ENCODE data around the gene SLC27A4. TPM values are rescaled to one million over a fixed set of nuclear protein-coding genes. Genes with fewer than 3 reads are reported as not detected.
"Not testable (repeated sequence)": the region's sequence is repeated elsewhere in the genome, so short reads cannot be mapped to it uniquely, and the experiment has no call there.

Gene SLC27A4
- total and polyA plus RNA-seq, 7 experiments from 2014 or later: 6.1 to 20.1 (median 10.1) TPM

DNA sequence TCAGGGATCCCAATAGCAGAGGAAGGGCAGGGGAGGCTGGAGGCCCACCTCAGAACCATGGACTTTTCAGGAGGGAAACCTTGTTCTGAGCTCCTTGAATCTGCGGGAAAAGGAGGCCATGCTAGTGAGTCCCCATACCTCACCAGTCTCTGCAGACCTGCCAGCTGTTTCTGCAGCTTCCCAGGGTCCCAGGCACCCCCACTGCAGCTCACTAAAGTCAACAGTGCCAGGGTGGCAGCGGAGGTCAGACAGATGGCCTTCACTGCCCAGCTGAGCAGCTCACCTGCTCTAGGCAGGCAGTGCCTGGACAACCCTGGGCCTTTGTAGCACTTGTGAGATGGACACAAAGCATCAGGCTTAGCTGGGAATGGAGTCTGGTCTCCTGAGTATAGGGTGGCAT lies 4.4 kb upstream of the SLC27A4 start:
- Mint-ChIP-seq H3K27me3 (no peaks in the 10 kb centered on the region), H3K9me3 (no peaks in the 10 kb centered on the region), H3K4me3 (no peak overlapping the region), H3K36me3 (no peaks in the 10 kb centered on the region), H3K27ac (no peak overlapping the region), H3K4me1 (peaks cover 0 to 6% (median 4%) of the 10 kb centered on the region in 7 donors)
- H3K27ac ChIP-seq (ENCODE audit: low read depth, low read length): no peak overlapping the region
- DNase-seq (no peak), ATAC-seq (no peak)
- ChIA-PET CTCF (interaction anchor here (0.6 kb wide), 1 partner anchor 11 kb away, joined by 3 read pairs; no protein-coding TSS in a partner anchor), POLR2A (interaction anchor here (0.7 to 1.1 kb wide), 2 partner anchors 8 to 14 kb away, joined by 3 to 4 read pairs; partner anchors contain the start of genes COQ4 and TRUB2)
- intact Hi-C loops (cut with micrococcal nuclease): no loop called here
- peaks cover 4 to 5% of the 10 kb centered on the region in 2 donors for H3K4me1 ChIP-seq (ENCODE audit: control insufficient read depth in 2 of 2, insufficient read depth in 2 of 2, low read length in 2 of 2)
- peaks cover 0 to 18% (median 3%) of the 10 kb centered on the region in 3 experiments for H3K36me3 ChIP-seq (ENCODE audit: control insufficient read depth in 2 of 3, insufficient read depth in 3 of 3, low read length in 3 of 3)
- H3K9me3 ChIP-seq (ENCODE audit: control insufficient read depth in 2 of 3, low read length in 3 of 3): no peaks in the 10 kb centered on the region
- no peaks in the 10 kb centered on the region for H3K27me3 ChIP-seq (ENCODE audit: control insufficient read depth in 2 of 2, insufficient read depth in 2 of 2, low read length in 2 of 2)
- H3K4me3 ChIP-seq (ENCODE audit: low read length): no peak overlapping the region

DNA sequence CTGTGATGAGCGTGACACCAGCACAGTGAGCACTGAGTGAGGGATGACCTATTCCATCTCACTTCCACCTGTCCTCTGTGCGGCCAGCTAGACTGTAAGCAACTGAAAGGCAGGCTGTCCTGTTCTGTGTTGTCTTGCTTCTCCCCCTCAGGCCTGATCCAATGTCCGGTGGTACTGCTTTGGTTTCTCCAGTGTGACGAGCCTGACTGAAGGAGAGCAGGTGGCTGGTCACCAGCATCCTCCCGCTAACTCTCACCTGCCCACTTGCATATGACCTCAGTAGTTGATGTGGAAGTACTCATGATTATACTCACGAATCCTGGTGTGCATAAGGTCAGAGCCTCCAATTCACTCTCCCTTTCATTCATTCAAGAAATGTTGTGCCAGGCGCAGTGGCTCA lies 2.4 kb upstream of the SLC27A4 start:
- Histone ChIP-seq H3K36me3 (ENCODE audit: control insufficient read depth in 2 of 3, insufficient read depth in 3 of 3, low read length in 3 of 3) (peaks cover 0 to 13% (median 0%) of the 10 kb centered on the region in 3 experiments), H3K4me1 (ENCODE audit: control insufficient read depth in 2 of 2, insufficient read depth in 2 of 2, low read length in 2 of 2) (peaks cover 4 to 12% of the 10 kb centered on the region in 2 donors), H3K9me3 (ENCODE audit: control insufficient read depth in 2 of 3, low read length in 3 of 3) (no peaks in the 10 kb centered on the region), H3K27ac (ENCODE audit: low read depth, low read length) (no peak overlapping the region), H3K27me3 (ENCODE audit: control insufficient read depth in 2 of 2, insufficient read depth in 2 of 2, low read length in 2 of 2) (no peaks in the 10 kb centered on the region), H3K4me3 (ENCODE audit: low read length) (no peak overlapping the region)
- ChIA-PET POLR2A (no interaction called here), CTCF (no interaction called here)
- Mint-ChIP-seq H3K36me3 (no peaks in the 10 kb centered on the region), H3K4me1 (peaks cover 6 to 11% (median 9%) of the 10 kb centered on the region in 7 donors), H3K27me3 (no peaks in the 10 kb centered on the region), H3K4me3 (no peak overlapping the region), H3K27ac (peak overlapping the region in 1 of 9 donors; percentile 21), H3K9me3 (no peaks in the 10 kb centered on the region)
- no peak for ATAC-seq
- intact Hi-C loops (cut with micrococcal nuclease): no loop called here
- no peak for DNase-seq

DNA sequence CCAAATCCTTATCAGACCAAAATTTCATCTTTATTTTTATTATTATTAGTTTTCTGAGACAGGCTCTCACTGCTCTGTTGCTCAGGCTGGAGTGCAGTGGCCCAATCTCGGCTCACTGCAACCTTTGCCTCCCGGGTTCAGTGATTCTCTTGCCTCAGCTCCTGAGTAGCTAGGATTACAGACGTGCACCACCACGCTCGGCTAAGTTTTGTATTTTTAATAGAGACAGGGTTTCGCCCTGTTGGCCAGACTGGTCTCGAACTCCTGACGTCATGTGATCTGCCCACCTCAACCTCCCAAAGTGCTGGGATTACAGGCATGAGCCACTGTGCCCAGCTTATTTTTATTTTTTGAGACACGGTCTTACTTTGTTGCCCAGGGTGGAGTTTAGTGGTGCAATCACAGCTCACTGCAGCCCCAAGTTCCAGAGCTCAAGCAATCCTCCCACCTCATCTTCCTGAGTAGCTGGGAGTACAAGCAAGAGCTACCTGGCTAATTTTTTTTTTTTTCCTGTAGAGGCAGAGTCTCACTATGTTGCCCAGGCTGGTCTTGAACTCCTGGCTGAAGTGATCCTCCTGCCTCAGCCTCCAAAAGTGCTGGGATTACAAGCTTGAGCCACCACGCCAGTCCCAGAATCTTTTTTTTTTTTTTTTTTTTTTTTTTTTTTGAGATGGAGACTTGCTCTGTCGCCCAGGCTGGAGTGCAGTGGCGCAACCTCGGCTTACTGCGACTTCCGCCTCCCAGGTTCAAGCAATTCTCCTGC lies 1.3 kb upstream of the SLC27A4 start:
- H3K27ac ChIP-seq (ENCODE audit: low read depth, low read length); DNase-seq; ATAC-seq; H3K4me3 ChIP-seq (ENCODE audit: low read length); H3K27me3 Mint-ChIP-seq; H3K36me3 Mint-ChIP-seq; H3K9me3 Mint-ChIP-seq; H3K9me3 ChIP-seq (ENCODE audit: control insufficient read depth in 2 of 3, low read length in 3 of 3); H3K27me3 ChIP-seq (ENCODE audit: control insufficient read depth in 2 of 2, insufficient read depth in 2 of 2, low read length in 2 of 2); intact Hi-C loops (cut with micrococcal nuclease): not testable (repeated sequence)
- Mint-ChIP-seq H3K4me3 (peak overlapping the region in 8 of 10 donors; percentile 73 to 96 (median 87)), H3K27ac (peak overlapping the region in 2 of 9 donors; percentile 25 to 93), H3K4me1 (peaks cover 6 to 11% (median 9%) of the 10 kb centered on the region in 7 donors)
- POLR2A ChIA-PET: interaction anchor here (0.7 to 1.7 kb wide), 2 partner anchors 44 to 810 kb away, joined by 3 to 4 read pairs; no protein-coding TSS in a partner anchor
- peaks cover 0 to 13% (median 0%) of the 10 kb centered on the region in 3 experiments for H3K36me3 ChIP-seq (ENCODE audit: control insufficient read depth in 2 of 3, insufficient read depth in 3 of 3, low read length in 3 of 3)
- CTCF ChIA-PET: interaction anchor here (0.6 kb wide), 1 partner anchor 16 kb away, joined by 3 read pairs; no protein-coding TSS in a partner anchor
- H3K4me1 ChIP-seq (ENCODE audit: control insufficient read depth in 2 of 2, insufficient read depth in 2 of 2, low read length in 2 of 2): peaks cover 4 to 12% of the 10 kb centered on the region in 2 donors

DNA sequence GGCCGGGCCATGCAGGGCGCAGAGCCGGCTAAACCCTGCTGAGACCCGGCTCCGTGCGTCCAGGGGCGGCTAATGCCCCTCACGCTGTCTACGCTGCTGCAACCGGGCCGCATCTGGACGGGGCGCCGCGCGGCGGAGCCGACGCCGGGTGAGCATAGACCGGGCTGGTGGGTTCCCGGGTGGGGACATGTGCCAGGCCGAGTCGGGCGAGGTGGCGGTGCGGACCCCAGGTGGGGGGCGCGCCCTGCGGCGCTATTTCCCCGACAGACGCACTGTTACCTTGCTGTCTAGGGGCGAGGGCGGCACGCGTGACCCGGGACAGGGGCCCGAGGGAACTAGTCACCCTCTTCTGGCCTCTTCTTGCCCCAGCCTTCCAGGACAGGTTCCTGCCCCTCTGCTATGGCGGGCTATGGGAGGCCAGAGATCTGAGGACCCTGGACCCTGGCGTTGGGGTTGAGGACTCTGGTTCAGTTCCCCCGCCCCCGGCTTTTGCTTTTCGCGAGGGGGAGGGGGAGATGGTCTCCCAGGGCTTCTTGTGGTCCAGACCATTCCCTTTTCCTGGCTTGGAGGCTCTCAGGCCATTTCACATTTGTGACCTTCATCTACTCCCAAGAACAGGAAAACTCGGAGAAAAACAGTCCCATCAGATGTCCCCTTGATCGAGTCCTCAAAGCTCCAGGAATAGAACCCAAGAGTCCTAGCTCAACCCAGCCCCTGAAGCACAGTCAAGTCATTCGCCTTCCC lies 536 bp downstream of the SLC27A4 start:
- Histone ChIP-seq H3K36me3 (ENCODE audit: control insufficient read depth in 2 of 3, insufficient read depth in 3 of 3, low read length in 3 of 3) (peaks cover 0 to 31% (median 0%) of the 10 kb centered on the region in 3 experiments), H3K4me1 (ENCODE audit: control insufficient read depth in 2 of 2, insufficient read depth in 2 of 2, low read length in 2 of 2) (peaks cover 4 to 12% of the 10 kb centered on the region in 2 donors), H3K9me3 (ENCODE audit: control insufficient read depth in 2 of 3, low read length in 3 of 3) (no peaks in the 10 kb centered on the region), H3K4me3 (ENCODE audit: low read length) (peak overlapping the region; percentile 62), H3K27ac (ENCODE audit: low read depth, low read length) (peak overlapping the region; percentile 69), H3K27me3 (ENCODE audit: control insufficient read depth in 2 of 2, insufficient read depth in 2 of 2, low read length in 2 of 2) (no peaks in the 10 kb centered on the region)
- H3K4me3 Mint-ChIP-seq: peak overlapping the region; percentile 87 to 98 (median 95)
- ChIA-PET CTCF (interaction anchor here (0.5 to 1.2 kb wide), 7 partner anchors 30 to 215 kb away, joined by 3 to 6 read pairs (median 4); partner anchors contain the start of gene URM1), POLR2A (interaction anchor here (0.5 to 1.3 kb wide), 7 partner anchors 10 to 317 kb away, joined by 3 to 5 read pairs (median 4); no protein-coding TSS in a partner anchor)
- H3K4me1 Mint-ChIP-seq: peaks cover 6 to 11% (median 9%) of the 10 kb centered on the region in 7 donors
- H3K36me3 Mint-ChIP-seq: peaks cover 0 to 8% (median 0%) of the 10 kb centered on the region in 5 donors
- peak; percentile 11 for ATAC-seq
- intact Hi-C loops (cut with micrococcal nuclease): loop anchor here (1.0 to 5.0 kb wide), 14 partner anchors 19 to 541 kb away; partner anchors contain the start of genes COQ4 (in 2 of the 2), TRUB2 (in 2 of the 2), URM1 (in 2 of the 2) and BBLN (in 1 of the 2)
- H3K27ac Mint-ChIP-seq: peak overlapping the region; percentile 70 to 93 (median 89)
- DNase-seq: peak in 1 of 9 donors; percentile 14
- no peaks in the 10 kb centered on the region for H3K27me3 Mint-ChIP-seq
- H3K9me3 Mint-ChIP-seq: no peaks in the 10 kb centered on the region

DNA sequence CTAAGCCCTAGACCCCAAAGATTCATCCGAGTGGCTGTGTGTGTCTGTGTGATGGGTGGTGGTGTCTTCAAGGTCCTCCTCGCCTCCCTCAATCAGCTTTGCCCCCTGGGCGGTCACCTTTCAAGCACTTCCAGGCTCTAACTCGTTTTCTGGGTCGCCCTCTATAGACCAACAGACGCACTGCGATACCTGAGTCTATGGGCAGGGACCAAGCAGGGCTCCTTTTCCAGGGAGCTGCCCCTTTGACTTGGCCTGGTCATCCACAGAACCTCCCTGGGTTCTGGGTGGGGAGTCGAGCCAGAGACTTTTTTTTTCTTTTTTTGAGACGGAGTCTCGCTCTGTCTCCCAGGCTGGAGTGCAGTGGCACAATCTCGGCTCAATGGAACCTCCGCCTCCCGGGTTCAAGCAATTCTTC lies 1.1 kb downstream of the SLC27A4 start:
- H3K27ac Mint-ChIP-seq: peak overlapping the region; percentile 70 to 93 (median 89)
- peak; percentile 61 for ATAC-seq
- Histone ChIP-seq H3K9me3 (ENCODE audit: control insufficient read depth in 2 of 3, low read length in 3 of 3) (no peaks in the 10 kb centered on the region), H3K4me1 (ENCODE audit: control insufficient read depth in 2 of 2, insufficient read depth in 2 of 2, low read length in 2 of 2) (peaks cover 4 to 12% of the 10 kb centered on the region in 2 donors), H3K27ac (ENCODE audit: low read depth, low read length) (peak overlapping the region; percentile 69), H3K4me3 (ENCODE audit: low read length) (peak overlapping the region; percentile 62), H3K36me3 (ENCODE audit: control insufficient read depth in 2 of 3, insufficient read depth in 3 of 3, low read length in 3 of 3) (peaks cover 0 to 34% (median 0%) of the 10 kb centered on the region in 3 experiments), H3K27me3 (ENCODE audit: control insufficient read depth in 2 of 2, insufficient read depth in 2 of 2, low read length in 2 of 2) (no peaks in the 10 kb centered on the region)
- peak; percentile 31 to 67 (median 63) for DNase-seq
- CTCF ChIA-PET: interaction anchor here (0.7 to 1.2 kb wide), 7 partner anchors 30 to 216 kb away, joined by 3 to 6 read pairs (median 4); partner anchors contain the start of gene URM1
- no peaks in the 10 kb centered on the region for H3K27me3 Mint-ChIP-seq
- H3K4me1 Mint-ChIP-seq: peaks cover 6 to 11% (median 9%) of the 10 kb centered on the region in 7 donors
- intact Hi-C loops (cut with micrococcal nuclease): loop anchor here (1.0 to 5.0 kb wide), 9 partner anchors 19 to 541 kb away; partner anchors contain the start of genes CIZ1 (in 1 of the 2), COQ4 (in 1 of the 2), DNM1 (in 1 of the 2) and KYAT1 (in 1 of the 2)
- peak overlapping the region; percentile 87 to 98 (median 95) for H3K4me3 Mint-ChIP-seq
- H3K36me3 Mint-ChIP-seq: peaks cover 0 to 8% (median 0%) of the 10 kb centered on the region in 5 donors
- H3K9me3 Mint-ChIP-seq: no peaks in the 10 kb centered on the region
- POLR2A ChIA-PET: interaction anchor here (0.5 to 1.3 kb wide), 5 partner anchors 10 to 316 kb away, joined by 3 to 5 read pairs (median 4); no protein-coding TSS in a partner anchor

All from naive thymus-derived CD4-positive, alpha-beta T cell (primary cell).